Measurements from ENCODE around the gene MFGE8. TPM values are rescaled to one million over a fixed set of nuclear protein-coding genes. Genes with fewer than 3 reads are reported as not detected.

The MFGE8 gene
- total RNA-seq, 1 donor from 2014 or later: 2.4 TPM

GRCh38 chr15:88894348-88894818 lies 18.8 kb downstream of the MFGE8 start:
- DNase-seq (peak; percentile 55), ATAC-seq (ENCODE audit: low read depth) (peak; percentile 66)
- Mint-ChIP-seq H3K4me1 (peaks cover 16% of the 10 kb centered on the region), H3K27me3 (peaks cover 6% of the 10 kb centered on the region), H3K27ac (no peak overlapping the region), H3K36me3 (ENCODE audit: low read depth) (no peaks in the 10 kb centered on the region), H3K9me3 (no peaks in the 10 kb centered on the region), H3K4me3 (peak overlapping the region; percentile 84)
- ChIA-PET POLR2A (no interaction called here), CTCF (no interaction called here)
- TF ChIP-seq, protein P1, sequence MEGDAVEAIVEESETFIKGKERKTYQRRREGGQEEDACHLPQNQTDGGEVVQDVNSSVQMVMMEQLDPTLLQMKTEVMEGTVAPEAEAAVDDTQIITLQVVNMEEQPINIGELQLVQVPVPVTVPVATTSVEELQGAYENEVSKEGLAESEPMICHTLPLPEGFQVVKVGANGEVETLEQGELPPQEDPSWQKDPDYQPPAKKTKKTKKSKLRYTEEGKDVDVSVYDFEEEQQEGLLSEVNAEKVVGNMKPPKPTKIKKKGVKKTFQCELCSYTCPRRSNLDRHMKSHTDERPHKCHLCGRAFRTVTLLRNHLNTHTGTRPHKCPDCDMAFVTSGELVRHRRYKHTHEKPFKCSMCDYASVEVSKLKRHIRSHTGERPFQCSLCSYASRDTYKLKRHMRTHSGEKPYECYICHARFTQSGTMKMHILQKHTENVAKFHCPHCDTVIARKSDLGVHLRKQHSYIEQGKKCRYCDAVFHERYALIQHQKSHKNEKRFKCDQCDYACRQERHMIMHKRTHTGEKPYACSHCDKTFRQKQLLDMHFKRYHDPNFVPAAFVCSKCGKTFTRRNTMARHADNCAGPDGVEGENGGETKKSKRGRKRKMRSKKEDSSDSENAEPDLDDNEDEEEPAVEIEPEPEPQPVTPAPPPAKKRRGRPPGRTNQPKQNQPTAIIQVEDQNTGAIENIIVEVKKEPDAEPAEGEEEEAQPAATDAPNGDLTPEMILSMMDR (IDR thresholded peaks at IDR 0.05): no peak
- intact Hi-C loops (cut with micrococcal nuclease): loop anchor here (1.0 to 2.0 kb wide), 4 partner anchors 122 to 282 kb away; partner anchors contain the start of gene AEN

GRCh38 chr15:88891540-88892254 lies 21.5 kb downstream of the MFGE8 start:
- no peaks in the 10 kb centered on the region for H3K36me3 Mint-ChIP-seq (ENCODE audit: low read depth)
- ChIA-PET CTCF (interaction anchor here (1.3 kb wide), 1 partner anchor 13 kb away, joined by 3 read pairs; no protein-coding TSS in a partner anchor), POLR2A (no interaction called here)
- TF ChIP-seq, protein P1 (IDR thresholded peaks at IDR 0.05): no peak
- H3K4me3 Mint-ChIP-seq: no peak overlapping the region
- H3K4me1 Mint-ChIP-seq: peaks cover 12% of the 10 kb centered on the region
- intact Hi-C loops (cut with micrococcal nuclease): no loop called here
- DNase-seq (no peak), ATAC-seq (ENCODE audit: low read depth) (no peak)
- H3K27me3 Mint-ChIP-seq: peaks cover 6% of the 10 kb centered on the region
- no peak overlapping the region for H3K27ac Mint-ChIP-seq
- H3K9me3 Mint-ChIP-seq: no peaks in the 10 kb centered on the region

- no peaks in the 10 kb centered on the region for H3K9me3 Mint-ChIP-seq
- ATAC-seq (ENCODE audit: low read depth): no peak
- no peak overlapping the region for H3K27ac Mint-ChIP-seq
- TF ChIP-seq, protein P1 (IDR thresholded peaks at IDR 0.05): no peak
- H3K27me3 Mint-ChIP-seq: peaks cover 4% of the 10 kb centered on the region
- peaks cover 8% of the 10 kb centered on the region for H3K4me1 Mint-ChIP-seq
- intact Hi-C loops (cut with micrococcal nuclease): no loop called here
- no peaks in the 10 kb centered on the region for H3K36me3 Mint-ChIP-seq (ENCODE audit: low read depth)
- DNase-seq: no peak
- POLR2A ChIA-PET: no interaction called here
- CTCF ChIA-PET: no interaction called here
- H3K4me3 Mint-ChIP-seq: no peak overlapping the region
Observed at GRCh38 chr15:88890495-88890894, 22.7 kb downstream of the MFGE8 start.

DNA sequence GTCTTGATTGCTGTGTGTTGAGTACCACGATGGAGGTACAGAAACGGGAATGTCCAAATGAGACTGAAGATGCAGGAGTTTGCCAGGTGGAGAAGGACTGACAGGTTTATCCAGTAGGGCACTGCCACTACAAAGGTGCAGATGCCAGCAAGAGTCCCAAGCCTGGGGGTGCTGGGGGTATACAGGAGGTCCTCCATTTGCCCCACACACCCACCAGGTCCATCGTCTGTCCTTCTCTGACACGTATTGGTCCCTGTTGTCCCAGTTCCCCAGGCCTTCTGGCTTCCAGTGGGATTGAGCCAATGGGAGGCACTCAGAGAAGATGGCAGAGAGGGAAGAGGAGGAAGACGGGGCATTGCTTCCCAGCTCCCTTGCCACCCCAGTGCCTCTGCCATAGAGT lies 24.5 kb downstream of the MFGE8 start:
- no peaks in the 10 kb centered on the region for H3K4me1 Mint-ChIP-seq
- TF ChIP-seq, protein P1 (IDR thresholded peaks at IDR 0.05): no peak
- H3K27me3 Mint-ChIP-seq: peaks cover 3% of the 10 kb centered on the region
- DNase-seq (no peak), ATAC-seq (ENCODE audit: low read depth) (no peak)
- ChIA-PET POLR2A (no interaction called here), CTCF (no interaction called here)
- no peaks in the 10 kb centered on the region for H3K36me3 Mint-ChIP-seq (ENCODE audit: low read depth)
- H3K4me3 Mint-ChIP-seq: no peak overlapping the region
- H3K27ac Mint-ChIP-seq: no peak overlapping the region
- H3K9me3 Mint-ChIP-seq: no peaks in the 10 kb centered on the region
- intact Hi-C loops (cut with micrococcal nuclease): no loop called here

DNA sequence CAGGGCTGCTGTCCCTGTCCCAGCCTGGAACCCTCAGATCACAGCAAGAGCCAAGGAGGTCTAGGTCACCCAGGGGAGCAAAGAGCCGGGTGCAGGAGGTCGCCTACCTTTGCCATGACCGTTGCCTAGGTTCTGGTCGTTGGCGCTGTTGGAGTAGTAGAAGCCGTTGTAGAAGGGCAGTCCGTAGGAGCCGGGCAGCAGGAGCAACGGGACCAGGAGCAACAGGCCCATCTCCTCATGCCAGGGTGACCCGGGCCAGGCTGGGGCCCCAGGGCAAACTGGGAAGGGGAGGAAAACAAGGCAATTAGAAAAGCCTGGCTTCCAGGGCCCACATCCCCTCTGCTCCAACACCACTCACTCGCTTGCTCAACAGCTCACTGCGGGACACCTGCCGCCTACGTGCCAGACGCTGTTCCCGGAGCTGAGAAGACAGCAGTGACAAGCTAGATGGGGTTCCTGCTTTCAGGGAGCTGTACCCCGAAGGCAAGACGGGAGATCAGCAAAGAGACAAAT lies 26.1 kb downstream of the MFGE8 start:
- TF ChIP-seq, protein P1 (IDR thresholded peaks at IDR 0.05): no peak
- ChIA-PET CTCF (interaction anchor here (1.0 kb wide), 1 partner anchor 18 kb away, joined by 3 read pairs; no protein-coding TSS in a partner anchor), POLR2A (no interaction called here)
- no peaks in the 10 kb centered on the region for H3K9me3 Mint-ChIP-seq
- H3K4me3 Mint-ChIP-seq: no peak overlapping the region
- intact Hi-C loops (cut with micrococcal nuclease): no loop called here
- no peaks in the 10 kb centered on the region for H3K27me3 Mint-ChIP-seq
- ATAC-seq (ENCODE audit: low read depth): no peak
- no peaks in the 10 kb centered on the region for H3K36me3 Mint-ChIP-seq (ENCODE audit: low read depth)
- no peak for DNase-seq
- no peak overlapping the region for H3K27ac Mint-ChIP-seq
- H3K4me1 Mint-ChIP-seq: no peaks in the 10 kb centered on the region

Measured in activated B cell treated with CpG ODN at 0.5 μM for 24 hours (primary cell).